NCI-H345 (cell line): ENCODE results near the gene STXBP2.
A peak's percentile ranks its signal among the peaks of the same experiment; 100 is the strongest.

Experiments used
- DNase-seq: peaks from one replicate; lab custom pipeline; 2025; lab: John Stamatoyannopoulos, UW

STXBP2 gene

DNA sequence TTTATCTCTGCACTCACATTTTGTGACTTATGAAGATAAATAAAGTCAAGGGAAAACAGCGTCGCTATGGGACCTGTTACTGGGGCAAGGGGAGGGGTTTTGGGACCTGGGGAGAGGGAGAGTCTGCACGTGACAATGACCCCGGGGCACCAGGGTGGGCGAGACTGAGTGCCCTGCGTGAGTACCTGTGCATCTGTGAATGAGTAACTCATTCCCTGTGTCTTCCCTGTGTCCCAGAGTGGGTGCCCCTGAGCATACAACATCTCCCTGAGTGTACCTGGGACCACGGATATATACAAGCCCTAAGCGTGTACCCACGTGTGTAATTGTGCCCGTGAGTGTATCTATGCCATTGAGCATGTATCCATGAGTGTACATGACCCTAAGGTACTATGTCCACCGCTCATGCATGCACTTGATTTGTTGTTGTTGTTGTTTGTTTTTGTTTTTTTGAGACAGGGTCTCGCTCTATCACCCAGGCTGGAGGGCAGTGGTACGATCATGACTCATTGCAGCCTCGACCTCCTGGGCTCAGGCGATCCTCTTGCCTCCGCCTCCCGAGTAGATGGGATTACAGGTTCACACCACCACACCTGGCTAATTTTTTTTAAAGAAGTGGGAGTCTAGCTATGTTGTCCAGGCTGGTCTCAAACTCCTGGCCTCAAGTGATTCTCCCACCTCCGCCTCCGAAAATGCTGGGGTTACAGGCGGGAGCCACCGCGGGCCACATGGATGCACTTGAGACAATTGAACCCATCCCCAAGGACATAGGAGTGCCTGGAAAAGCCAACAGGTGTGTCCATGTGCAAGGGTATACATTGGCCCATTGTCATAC is 43.1 kb downstream of the STXBP2 start:
- DNase-seq, result no peak

DNA sequence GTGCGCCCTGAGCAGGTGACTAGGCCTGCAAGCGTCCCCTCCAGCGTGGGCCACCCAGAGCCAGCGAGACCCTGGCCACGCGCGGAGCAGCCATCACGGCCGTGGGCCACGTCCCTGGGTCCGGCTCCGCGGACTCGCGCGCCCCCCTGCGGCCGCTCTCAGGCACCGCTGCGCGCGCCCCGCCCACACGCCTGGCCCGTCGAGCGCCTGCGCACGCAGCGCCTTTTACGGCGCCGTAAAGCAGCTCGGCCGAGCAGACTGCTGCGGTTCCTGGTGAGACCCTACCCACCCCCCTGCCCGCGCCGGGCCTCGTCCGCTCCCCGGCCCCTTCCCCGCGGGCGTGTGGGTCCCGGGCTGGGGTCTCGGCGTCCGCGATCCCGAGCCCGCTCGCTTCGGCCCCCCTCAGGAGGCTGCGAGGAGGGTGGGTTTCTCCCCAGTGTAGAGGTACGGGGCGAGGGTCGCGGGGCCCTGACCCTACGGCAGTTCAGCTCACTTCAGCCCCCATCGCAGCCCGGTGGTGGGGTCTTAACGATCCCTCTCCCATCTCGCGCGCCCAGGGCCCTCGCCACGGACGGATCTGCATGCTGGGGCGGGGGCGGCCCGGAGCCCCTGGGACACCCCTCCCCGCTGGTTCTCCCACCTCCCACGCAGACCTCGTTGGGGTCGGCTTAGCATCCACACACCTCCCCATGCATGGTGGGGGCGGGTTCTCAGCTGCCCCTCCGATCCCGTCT is 43.9 kb downstream of the STXBP2 start, which contains the start of gene TRAPPC5:
TSS of gene TRAPPC5 (plus strand) at position 228 of the 734 bp plus-strand sequence. CDS start 1,421 bp downstream, outside the sequence.
- peak; percentile 87 for DNase-seq

DNA sequence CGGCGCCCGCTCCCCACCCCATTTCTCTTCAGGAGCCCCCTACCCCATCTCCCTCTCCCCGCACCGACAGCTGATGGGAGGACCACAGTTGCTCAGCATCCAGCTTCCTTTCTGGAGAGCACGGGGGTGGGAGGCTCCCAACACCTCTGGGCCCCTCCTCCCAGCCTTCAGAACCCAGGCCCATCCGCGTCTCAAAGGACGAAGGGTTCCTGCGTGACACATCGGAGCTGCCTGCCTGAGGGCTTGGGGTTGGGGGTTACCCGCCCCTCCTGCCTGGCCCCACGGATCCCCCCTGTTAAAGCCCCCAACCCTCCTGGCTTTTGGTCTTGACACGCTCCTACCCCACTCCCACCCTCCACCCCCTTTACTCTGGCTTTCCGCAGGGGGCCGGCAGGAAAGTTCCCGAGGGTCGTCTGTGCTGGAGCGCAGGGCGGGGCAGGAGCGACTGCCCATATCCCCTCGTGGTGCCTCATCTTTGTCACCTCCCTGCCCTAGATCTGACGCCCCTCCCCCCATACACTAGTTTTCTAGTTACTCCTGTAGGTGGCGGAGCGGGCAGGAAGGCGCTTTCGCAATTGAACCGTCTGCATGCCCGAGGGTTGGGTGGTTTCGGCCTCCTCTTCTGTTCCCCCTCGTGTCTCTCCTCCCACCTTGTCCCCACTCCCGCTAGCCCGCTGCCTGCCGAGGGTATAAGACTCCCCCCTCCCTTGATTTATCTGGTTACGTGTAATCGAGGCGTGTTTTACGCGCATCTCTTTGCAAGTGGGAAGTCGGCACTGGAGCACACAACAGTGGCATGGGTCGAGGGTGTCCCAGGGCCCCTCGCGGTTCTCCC is 44.6 kb downstream of the STXBP2 start:
- no peak for DNase-seq

- no peak for DNase-seq
Observed at GRCh38 chr19:7682175-7682855, 45.4 kb downstream of the STXBP2 start.

DNA sequence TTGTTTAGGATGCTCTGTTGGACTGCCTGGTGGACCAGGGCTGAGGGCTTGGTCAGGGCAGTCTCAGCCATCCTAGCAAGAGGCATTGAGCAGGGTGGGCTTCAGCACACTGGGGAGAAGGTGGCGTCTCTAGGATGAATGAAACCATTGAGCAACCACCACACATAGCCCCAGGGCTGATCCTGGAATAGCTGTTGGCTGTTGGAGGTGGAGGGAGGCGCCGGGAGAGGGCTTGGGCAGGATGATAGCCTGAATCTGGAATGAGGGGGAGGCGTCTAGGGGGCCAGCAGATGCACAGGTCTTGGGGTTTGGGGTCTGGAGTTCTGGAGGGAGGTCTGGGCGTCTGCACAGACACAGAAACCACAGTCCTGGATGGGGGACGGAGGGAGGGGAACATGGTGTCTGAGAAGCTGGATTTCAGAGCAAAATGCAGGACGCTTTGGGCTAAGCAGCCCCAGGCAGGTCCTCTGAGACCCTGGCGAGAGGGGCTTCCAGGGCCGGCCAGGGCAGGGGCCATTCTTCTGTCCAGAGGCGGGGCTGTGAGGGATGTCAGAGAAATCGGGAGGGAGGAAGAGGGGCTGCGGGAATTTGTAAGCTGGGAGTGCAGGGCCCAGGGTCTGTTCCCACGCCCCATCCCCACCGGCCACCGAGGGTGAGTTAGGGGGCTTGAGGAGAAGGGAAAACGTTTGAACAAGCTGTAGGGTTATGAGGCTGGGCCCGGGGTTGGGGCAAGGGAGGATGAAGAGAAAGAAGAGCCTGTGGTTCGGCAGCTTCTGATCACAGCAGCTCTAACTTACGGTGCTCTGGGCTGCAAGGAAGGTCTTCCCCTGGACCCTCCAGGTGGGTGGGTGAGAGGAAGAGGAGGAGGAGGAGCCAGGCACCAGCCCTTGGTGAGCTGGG is 48.9 kb downstream of the STXBP2 start:
- no peak for DNase-seq

GRCh38 chr19:7687177-7687576 is 50.3 kb downstream of the STXBP2 start:
- DNase-seq, result no peak

DNA sequence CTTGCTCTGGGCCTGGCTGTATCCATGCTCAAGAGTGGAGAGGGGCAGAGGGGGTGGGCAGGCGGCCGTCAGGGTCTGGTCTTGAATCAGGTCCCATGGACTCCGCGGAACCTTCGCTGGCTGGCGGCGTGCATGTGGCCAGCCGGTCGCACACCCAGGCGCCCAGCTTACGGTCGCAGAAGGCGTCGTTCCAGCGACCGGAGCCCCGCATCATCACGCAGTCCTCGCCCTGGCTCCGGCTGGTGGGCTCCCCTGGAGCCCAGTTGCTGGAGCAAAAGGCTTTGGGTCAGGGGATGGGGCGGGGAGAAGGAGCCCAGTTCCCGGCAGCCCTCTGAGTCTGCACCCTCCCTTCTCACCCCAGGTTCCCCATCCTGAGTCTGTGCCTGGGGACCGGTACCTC is 52.3 kb downstream of the STXBP2 start:
- no peak for DNase-seq

GRCh38 chr19:7690779-7691258 is 53.9 kb downstream of the STXBP2 start:
- DNase-seq, result no peak

DNA sequence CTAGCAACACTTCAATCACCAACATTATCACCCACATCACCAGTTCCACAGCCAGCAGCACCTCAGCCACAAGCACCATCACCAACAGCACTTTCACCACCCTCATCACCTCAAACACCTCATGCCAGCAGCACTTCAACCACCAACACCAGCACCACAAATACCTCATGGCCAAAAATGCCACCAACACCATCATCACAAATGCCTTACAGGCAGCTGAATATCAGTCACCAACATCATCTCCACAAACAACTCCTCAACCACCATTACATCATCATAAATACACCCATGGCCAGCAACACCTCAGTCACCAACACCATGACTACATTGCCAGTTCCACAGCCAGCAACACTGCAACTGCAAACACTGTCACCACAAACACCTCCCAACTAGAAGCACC is 54.6 kb downstream of the STXBP2 start:
- no peak for DNase-seq

DNA sequence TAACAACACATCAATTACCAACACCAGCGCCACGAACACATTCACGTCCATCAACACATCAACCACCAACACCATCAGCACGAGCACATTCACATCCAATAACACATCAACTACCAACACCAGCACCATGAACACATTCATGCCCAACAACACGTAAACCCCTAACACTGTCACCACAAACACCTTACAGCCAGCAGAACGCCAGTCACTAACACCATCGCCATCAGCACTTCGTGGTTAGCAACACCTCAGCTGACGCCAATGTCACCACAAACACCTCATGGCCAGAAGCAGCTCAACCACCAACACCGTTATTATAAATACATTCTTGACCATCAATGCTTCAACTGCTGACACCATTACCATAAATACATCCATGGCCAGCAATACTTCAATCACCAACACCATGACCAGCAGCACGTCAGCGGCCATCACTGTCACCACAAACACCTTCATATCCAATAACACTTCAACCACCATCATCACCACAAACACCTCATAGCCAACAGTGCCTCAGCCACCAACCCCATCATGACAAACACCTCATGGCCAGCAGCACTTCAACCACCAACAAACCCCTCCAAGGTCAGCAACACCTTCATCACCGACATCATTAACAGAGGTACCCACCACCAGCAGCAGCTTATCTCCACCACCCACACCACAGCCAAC is 55.6 kb downstream of the STXBP2 start:
- DNase-seq, result no peak

DNA sequence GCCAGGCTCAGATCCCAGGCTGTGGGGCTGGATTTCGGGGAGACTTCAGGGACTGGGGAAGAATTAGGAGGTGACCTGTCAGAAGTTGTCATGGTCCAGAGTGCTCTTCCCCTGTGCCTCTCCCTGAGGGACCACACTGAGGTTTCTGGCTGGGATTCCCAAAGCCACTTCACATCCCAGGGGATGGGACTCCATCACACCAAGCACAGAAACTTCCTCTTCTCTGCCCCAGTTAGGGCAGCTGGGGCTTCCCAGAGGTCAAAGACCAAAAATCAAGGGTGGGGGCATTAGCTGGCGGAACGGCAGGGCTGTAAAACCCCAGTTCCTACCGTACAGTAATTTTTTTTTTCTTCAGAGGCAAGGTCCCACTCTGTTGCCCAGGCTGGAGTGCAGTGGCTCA is 57.6 kb downstream of the STXBP2 start:
- no peak for DNase-seq
